Caki2 (cell line): ENCODE data around the gene ENPP6. TPM values are rescaled to one million over a fixed set of nuclear protein-coding genes. Genes with fewer than 3 reads are reported as not detected.

Experiments
- DNase-seq: peaks from one replicate; pipeline ENCODE4 v3.0.0-alpha.2; 2015; ENCODE audit warnings: low read depth
- in situ Hi-C: cut with HindIII; loops from 2 replicates; pipeline ENCODE4 v1.10.0; 2016; ENCODE audit warnings: low sequenced_read_pairs, low pct_unique_long_range_greater_than_20kb, mixed read lengths
- total RNA-seq: library from RNA; depleted of rRNA; stranded (reverse); fragments of >200 nt; shearing (Covaris generic); gene quantifications from 2 replicates; pipeline ENCODE4 v1.2.3, GENCODE V29; 2014; ENCODE audit warnings: low replicate concordance; rRNA removed

Gene ENPP6
- 0.03 TPM in 1 of 2 replicates, not detected in the other for total RNA-seq

- DNase-seq: no peak
- in situ Hi-C loops: no loop called here
Observed at GRCh38 chr4:184217634-184218033, at the start of gene ENPP6. Gene ENPP6, minus strand, starts transcription at chr4:184217873. Its CDS starts 54 bp downstream, at chr4:184217819.

GRCh38 chr4:184267206-184267608 lies 49.5 kb upstream of the ENPP6 start:
- in situ Hi-C loops: no loop called here
- peak; percentile 19 for DNase-seq

GRCh38 chr4:184265546-184266351 lies 48.1 kb upstream of the ENPP6 start:
- in situ Hi-C loops: no loop called here
- peak; percentile 81 for DNase-seq

- in situ Hi-C loops: no loop called here
- DNase-seq: peak; percentile 75
Observed at GRCh38 chr4:184263910-184264732, 46.4 kb upstream of the ENPP6 start.

- DNase-seq: no peak
- in situ Hi-C loops: no loop called here
Observed at GRCh38 chr4:184263461-184263860, 45.8 kb upstream of the ENPP6 start.

GRCh38 chr4:184262901-184263300 lies 45.2 kb upstream of the ENPP6 start:
- in situ Hi-C loops: no loop called here
- DNase-seq: no peak

GRCh38 chr4:184261246-184261645 lies 43.6 kb upstream of the ENPP6 start:
- in situ Hi-C loops: no loop called here
- DNase-seq: no peak

GRCh38 chr4:184259866-184260265 lies 42.2 kb upstream of the ENPP6 start:
- DNase-seq: no peak
- in situ Hi-C loops: no loop called here

- DNase-seq: no peak
- in situ Hi-C loops: no loop called here
Observed at GRCh38 chr4:184259081-184259480, 41.4 kb upstream of the ENPP6 start.

GRCh38 chr4:184255871-184256642 lies 38.4 kb upstream of the ENPP6 start:
- in situ Hi-C loops: no loop called here
- DNase-seq: no peak

- no peak for DNase-seq
- in situ Hi-C loops: no loop called here
Observed at GRCh38 chr4:184255361-184255760, 37.7 kb upstream of the ENPP6 start.

GRCh38 chr4:184253072-184253420 lies 35.4 kb upstream of the ENPP6 start:
- in situ Hi-C loops: no loop called here
- DNase-seq: no peak

- in situ Hi-C loops: no loop called here
- no peak for DNase-seq
Observed at GRCh38 chr4:184252136-184253071, 34.7 kb upstream of the ENPP6 start.

- in situ Hi-C loops: no loop called here
- no peak for DNase-seq
Observed at GRCh38 chr4:184251670-184251980, 34.0 kb upstream of the ENPP6 start.

- DNase-seq: peak; percentile 34
- in situ Hi-C loops: no loop called here
Observed at GRCh38 chr4:184250795-184251669, 33.4 kb upstream of the ENPP6 start.

GRCh38 chr4:184248216-184248615 lies 30.5 kb upstream of the ENPP6 start:
- DNase-seq: no peak
- in situ Hi-C loops: no loop called here

- in situ Hi-C loops: no loop called here
- DNase-seq: no peak
Observed at GRCh38 chr4:184247421-184247820, 29.7 kb upstream of the ENPP6 start.
